Measurements from ENCODE around the gene IL17REL.

Gene IL17REL

DNA sequence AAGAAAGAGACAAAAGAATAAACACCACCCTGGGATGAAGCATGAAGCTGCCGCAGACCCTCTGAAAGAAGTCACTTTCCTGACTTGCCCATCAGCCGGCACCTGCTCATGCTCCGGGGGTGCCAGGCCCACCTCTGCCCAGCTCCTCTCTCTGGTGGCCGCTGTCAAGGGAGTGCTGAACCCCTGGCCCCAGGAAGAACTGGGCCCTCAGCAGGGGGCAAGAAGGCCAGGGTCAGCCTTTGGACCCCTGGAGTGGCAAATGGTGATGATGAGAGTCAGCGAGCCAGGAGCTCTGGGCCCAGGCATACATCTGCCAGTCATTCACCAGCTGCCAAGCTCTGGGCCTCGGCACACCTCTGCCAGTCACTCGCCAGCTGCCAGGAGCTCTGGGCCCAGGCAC, 28.2 kb upstream of the IL17REL start:
- Mint-ChIP-seq H3K27ac (no peak overlapping the region), H3K4me1 (no peaks in the 10 kb centered on the region), H3K4me3 (no peak overlapping the region), H3K27me3 (ENCODE audit: low read depth) (peaks cover 25% of the 10 kb centered on the region), H3K9me3 (peaks cover 24% of the 10 kb centered on the region), H3K36me3 (ENCODE audit: low read depth) (no peaks in the 10 kb centered on the region)
- TF ChIP-seq, protein P1, sequence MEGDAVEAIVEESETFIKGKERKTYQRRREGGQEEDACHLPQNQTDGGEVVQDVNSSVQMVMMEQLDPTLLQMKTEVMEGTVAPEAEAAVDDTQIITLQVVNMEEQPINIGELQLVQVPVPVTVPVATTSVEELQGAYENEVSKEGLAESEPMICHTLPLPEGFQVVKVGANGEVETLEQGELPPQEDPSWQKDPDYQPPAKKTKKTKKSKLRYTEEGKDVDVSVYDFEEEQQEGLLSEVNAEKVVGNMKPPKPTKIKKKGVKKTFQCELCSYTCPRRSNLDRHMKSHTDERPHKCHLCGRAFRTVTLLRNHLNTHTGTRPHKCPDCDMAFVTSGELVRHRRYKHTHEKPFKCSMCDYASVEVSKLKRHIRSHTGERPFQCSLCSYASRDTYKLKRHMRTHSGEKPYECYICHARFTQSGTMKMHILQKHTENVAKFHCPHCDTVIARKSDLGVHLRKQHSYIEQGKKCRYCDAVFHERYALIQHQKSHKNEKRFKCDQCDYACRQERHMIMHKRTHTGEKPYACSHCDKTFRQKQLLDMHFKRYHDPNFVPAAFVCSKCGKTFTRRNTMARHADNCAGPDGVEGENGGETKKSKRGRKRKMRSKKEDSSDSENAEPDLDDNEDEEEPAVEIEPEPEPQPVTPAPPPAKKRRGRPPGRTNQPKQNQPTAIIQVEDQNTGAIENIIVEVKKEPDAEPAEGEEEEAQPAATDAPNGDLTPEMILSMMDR (IDR thresholded peaks at IDR 0.05; ENCODE audit: unreplicated experiment in 3 of 3) = no peak

DNA sequence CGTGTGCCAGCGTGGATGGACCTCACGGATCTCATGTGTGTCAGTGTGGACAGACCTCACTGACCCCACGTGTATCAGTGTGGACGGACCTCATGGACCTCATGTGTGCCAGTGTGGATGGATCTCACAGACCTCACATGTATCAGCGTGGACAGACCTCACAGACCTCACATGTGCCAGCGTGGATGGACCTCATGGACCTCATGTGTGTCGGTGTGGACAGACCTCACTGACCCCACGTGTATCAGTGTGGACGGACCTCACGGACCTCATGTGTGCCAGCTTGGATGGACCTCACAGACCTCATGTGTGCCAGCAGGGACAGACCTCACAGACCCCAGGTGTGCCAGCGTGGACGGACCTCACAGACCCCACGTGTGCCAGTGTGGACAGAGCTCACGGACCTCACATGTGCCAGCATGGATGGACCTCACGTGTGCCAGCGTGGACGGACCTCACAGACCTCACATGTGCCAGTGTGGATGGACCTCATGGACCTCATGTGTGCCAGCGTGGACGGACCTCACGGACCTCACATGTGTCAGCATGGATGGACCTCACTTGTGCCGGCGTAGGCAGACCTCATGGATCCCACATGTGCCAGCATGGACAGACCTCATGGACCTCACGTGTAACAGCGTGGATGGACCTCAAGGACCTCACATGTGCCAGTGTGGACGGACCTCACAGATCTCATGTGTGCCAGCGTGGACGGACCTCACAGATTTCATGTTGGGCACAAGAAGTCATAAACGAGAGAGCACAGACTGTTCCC, 27.3 kb upstream of the IL17REL start:
- Mint-ChIP-seq H3K4me3 (no peak overlapping the region), H3K36me3 (ENCODE audit: low read depth) (no peaks in the 10 kb centered on the region), H3K9me3 (peaks cover 24% of the 10 kb centered on the region), H3K4me1 (no peaks in the 10 kb centered on the region), H3K27me3 (ENCODE audit: low read depth) (peaks cover 25% of the 10 kb centered on the region), H3K27ac (no peak overlapping the region)
- TF ChIP-seq, protein P1 (IDR thresholded peaks at IDR 0.05; ENCODE audit: unreplicated experiment in 3 of 3) = no peak

DNA sequence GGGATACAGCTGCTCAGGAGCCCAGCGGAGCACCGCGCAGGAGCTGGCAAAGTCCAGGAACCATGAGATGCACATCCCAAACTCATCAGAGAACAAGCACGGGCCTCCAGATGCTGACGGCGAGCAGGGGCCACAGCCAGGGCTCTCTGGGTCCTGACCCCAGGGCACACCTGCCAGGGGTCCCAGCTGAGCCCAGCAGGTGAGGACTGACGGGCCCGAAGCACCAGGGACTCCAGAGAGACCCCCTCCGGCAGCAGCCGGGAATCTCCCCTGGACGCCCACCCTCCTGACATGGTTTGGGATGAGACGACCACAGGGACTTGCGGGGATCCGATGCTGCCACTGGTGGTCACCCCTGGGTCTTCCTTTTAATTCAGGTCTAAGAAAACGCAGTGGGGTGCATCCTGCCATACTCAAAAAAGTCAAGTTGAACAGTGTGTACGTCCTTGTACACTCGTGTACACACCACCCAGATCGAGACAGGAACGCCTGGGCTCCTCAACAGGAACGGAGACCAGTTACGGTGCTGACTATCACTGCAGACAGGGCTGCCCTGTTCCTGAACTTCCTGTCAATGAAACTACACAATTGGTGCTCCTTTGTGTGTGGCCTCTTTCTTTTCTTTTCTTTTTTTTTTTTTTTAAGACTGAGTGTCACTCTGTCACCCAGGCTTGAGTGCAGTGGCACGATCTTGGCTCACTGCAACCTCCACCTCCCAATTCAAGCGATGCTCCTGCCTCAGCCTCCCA, 23.6 kb upstream of the IL17REL start:
- H3K4me3 Mint-ChIP-seq = no peak overlapping the region
- peaks cover 9% of the 10 kb centered on the region for H3K9me3 Mint-ChIP-seq
- H3K27ac Mint-ChIP-seq = no peak overlapping the region
- TF ChIP-seq, protein P1 (IDR thresholded peaks at IDR 0.05; ENCODE audit: unreplicated experiment in 3 of 3) = no peak
- no peaks in the 10 kb centered on the region for H3K4me1 Mint-ChIP-seq
- H3K27me3 Mint-ChIP-seq (ENCODE audit: low read depth) = peaks cover 16% of the 10 kb centered on the region
- no peaks in the 10 kb centered on the region for H3K36me3 Mint-ChIP-seq (ENCODE audit: low read depth)

DNA sequence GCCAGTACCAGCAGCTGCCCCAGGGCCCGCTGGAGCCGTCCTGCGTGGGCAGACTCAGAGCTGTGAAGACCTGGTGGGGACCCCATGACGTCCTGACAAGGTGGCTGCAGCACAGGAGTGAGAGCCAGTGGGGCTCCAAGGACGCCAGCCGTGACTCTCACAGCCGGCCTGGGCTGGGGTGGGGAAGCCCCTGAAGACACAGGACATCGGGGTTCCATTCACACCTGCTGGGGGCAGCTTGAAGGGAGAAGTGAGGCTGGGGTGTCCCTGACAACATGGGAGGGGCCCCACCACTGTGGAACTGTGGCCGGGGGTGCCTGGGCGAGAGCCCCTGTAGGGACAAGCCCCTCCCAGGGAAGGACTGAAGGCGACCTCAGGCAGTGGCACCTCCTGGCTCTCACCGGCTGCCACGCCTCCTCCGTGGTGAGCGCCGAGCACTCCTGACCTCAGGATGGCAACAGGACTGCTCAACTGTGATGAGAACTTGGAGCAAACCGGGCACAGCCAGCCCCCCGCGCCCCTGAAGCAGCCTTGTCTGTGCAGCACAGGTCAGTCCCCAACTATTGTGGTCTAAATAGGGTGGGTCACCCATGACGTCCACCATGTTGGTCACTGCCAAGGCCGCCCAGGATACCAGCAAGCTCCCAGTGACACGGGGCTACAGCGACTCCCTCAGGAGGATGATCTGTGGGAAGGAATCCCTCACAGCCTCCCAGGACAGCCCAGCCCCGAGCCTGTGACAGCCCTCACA, 22.7 kb upstream of the IL17REL start:
- H3K27me3 Mint-ChIP-seq (ENCODE audit: low read depth) = peaks cover 14% of the 10 kb centered on the region
- no peak overlapping the region for H3K27ac Mint-ChIP-seq
- no peaks in the 10 kb centered on the region for H3K4me1 Mint-ChIP-seq
- peaks cover 7% of the 10 kb centered on the region for H3K9me3 Mint-ChIP-seq
- no peak overlapping the region for H3K4me3 Mint-ChIP-seq
- no peaks in the 10 kb centered on the region for H3K36me3 Mint-ChIP-seq (ENCODE audit: low read depth)
- TF ChIP-seq, protein P1 (IDR thresholded peaks at IDR 0.05; ENCODE audit: unreplicated experiment in 3 of 3) = no peak

DNA sequence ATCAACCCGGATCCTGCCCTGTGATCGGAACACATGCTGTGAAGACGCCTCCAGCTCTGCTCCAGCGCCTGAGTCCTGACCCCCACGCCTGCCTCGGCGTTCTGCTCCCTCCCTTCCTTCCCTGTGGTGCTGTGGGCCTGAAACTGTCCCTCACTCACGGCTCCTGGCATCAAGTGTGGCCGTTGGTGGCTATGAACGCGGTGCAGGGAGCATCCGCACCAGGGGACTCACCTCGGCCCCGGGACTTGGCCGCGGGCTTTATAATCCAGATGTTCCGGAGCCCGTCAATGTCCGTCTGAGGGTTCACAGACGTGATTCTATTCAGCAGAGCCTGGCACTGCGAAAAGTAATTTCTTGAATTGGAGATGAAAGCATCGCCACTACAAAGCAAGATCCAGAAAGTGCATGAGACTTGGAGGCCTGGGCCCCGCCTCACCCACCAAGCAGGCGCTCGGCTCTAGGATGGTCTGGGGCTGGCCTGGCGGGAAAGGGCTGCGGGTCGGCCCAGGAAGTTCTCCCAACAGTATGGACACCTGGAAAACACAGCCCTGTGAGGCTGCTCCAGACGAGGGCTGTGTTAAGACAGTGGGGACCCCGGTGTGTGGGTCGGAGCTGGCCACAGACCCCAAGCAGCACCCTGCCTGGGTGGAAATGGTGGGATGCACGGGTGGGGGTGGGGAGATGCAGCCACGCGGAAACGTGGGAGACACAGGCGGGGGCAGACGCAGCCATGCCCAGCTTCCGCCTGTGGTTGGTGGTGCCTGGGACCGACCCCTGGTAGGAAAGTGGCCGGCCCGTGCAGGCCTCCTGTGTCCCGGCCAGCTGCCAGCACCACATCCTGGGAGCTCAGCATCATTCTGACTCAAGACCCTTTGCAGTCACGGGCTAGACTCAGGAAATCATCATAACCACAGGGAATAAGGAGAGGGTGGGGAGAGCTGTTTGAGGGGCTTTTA, 21.8 kb upstream of the IL17REL start:
- Mint-ChIP-seq H3K4me3 (no peak overlapping the region), H3K4me1 (no peaks in the 10 kb centered on the region), H3K9me3 (peaks cover 7% of the 10 kb centered on the region), H3K27ac (no peak overlapping the region), H3K27me3 (ENCODE audit: low read depth) (peaks cover 20% of the 10 kb centered on the region), H3K36me3 (ENCODE audit: low read depth) (no peaks in the 10 kb centered on the region)
- TF ChIP-seq, protein P1 (IDR thresholded peaks at IDR 0.05; ENCODE audit: unreplicated experiment in 3 of 3) = no peak
